ENCODE data around the gene RIMOC1.

Gene RIMOC1

DNA sequence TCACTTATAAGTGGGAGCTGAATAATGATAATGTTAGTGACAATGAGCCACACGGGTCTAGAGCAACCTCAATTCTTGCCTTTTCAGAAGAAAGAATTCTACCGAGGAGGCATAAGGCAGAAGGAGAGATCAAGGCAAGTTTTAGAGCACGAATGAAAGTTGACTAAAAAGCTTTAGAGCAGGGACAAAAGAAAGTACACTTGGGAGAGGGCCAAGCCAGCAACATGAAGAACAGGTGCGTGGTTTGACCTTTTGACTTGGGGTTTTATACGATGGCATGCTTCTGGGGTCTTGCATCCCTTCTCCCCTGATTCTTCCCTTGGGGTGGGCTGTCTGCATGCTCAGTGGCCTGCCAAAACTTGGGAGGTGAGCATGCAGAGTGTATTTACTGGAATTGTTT, 21.4 kb upstream of the RIMOC1 start:
- no peak overlapping the region for H3K4me3 ChIP-seq
- no peaks in the 10 kb centered on the region; the same call in 1 of the 2 replicates for H3K9me3 ChIP-seq (ENCODE audit: low read depth, low read length)
- TF ChIP-seq EZH2 (IDR thresholded peaks at IDR 0.05) (no peak), FOXP2 (optimal IDR thresholded peaks at IDR 0.05; ENCODE audit: control extremely low read depth, extremely low read length, insufficient read depth) (no peak), POLR2AphosphoS5 (IDR thresholded peaks at IDR 0.05; ENCODE audit: borderline replicate concordance, low read depth, low read length) (no peak)
- DNase-seq (ENCODE audit: low read depth, low spot score): no peak
- H3K27ac ChIP-seq: no peak overlapping the region
- no peak overlapping the region for H3K9ac ChIP-seq (ENCODE audit: insufficient read length)
- H3K36me3 ChIP-seq (ENCODE audit: insufficient read depth, low read length): no peaks in the 10 kb centered on the region

DNA sequence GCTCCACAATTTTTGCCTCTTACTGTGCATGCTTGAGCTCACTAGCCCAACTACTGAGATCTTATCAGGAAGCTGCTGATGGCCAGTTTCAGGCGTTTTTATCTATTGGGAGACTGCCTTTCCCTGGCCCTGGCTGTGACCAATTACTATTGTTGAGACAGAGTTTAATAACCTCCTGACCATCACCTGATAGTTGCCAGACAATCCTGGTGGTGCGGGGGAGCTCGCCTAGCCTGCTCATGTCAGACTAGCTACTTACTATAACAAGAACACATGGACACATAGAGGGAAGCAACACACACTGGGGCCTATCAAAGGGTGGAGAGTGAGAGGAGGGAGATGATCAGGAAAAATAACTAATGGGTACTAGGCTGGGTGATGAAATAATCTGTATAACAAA, 20.9 kb upstream of the RIMOC1 start:
- Histone ChIP-seq H3K4me3 (no peak overlapping the region), H3K9me3 (ENCODE audit: low read depth, low read length) (no peaks in the 10 kb centered on the region; the same call in 1 of the 2 replicates), H3K27ac (no peak overlapping the region), H3K36me3 (ENCODE audit: insufficient read depth, low read length) (no peaks in the 10 kb centered on the region), H3K9ac (ENCODE audit: insufficient read length) (no peak overlapping the region)
- TF ChIP-seq FOXP2 (optimal IDR thresholded peaks at IDR 0.05; ENCODE audit: control extremely low read depth, extremely low read length, insufficient read depth) (no peak), EZH2 (IDR thresholded peaks at IDR 0.05) (no peak), POLR2AphosphoS5 (IDR thresholded peaks at IDR 0.05; ENCODE audit: borderline replicate concordance, low read depth, low read length) (no peak)
- DNase-seq (ENCODE audit: low read depth, low spot score): no peak

DNA sequence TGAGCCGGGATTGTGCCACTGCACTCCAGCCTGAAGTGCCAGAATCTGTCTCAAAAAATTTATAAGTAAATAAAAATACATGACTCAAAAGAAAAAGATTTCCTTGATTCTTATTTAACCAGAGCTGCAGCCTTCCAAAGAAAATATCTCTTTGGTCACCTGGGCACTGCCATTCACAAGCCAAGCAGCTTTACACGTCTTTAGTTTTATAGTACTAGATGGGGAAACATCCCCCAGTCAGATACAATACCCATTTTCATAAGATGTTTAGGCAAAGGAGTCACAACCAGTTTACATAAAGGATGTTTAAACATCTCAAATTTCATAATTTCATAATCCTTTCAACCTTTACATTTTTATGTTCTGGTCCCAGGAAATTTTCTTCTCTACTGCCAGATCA, 20.2 kb upstream of the RIMOC1 start:
- TF ChIP-seq EZH2 (IDR thresholded peaks at IDR 0.05): no peak
- TF ChIP-seq POLR2AphosphoS5 (IDR thresholded peaks at IDR 0.05; ENCODE audit: borderline replicate concordance, low read depth, low read length): no peak
- no peak for TF ChIP-seq FOXP2 (optimal IDR thresholded peaks at IDR 0.05; ENCODE audit: control extremely low read depth, extremely low read length, insufficient read depth)
- H3K9ac ChIP-seq (ENCODE audit: insufficient read length): no peak overlapping the region
- DNase-seq (ENCODE audit: low read depth, low spot score): no peak
- no peak overlapping the region for H3K4me3 ChIP-seq
- no peaks in the 10 kb centered on the region; the same call in 1 of the 2 replicates for H3K9me3 ChIP-seq (ENCODE audit: low read depth, low read length)
- no peaks in the 10 kb centered on the region for H3K36me3 ChIP-seq (ENCODE audit: insufficient read depth, low read length)
- H3K27ac ChIP-seq: no peak overlapping the region

DNA sequence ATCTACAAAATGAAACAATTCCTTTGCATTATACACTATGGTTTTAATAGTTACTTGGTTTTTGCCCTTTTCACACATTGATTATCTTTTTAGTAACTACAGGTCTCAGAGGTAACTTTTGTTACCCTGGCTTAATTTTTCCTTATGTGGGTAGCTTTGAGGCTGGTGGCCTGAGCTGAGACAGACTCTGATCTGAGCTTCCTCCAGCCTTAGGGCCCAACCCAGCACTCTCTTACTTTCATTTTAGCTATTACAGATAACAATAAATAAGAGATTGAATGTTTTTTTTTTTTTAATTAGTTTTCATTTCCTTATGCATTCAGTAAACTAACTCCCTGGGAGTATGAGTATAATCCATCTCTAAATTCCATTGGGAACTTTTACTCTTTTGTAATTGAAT, 18.9 kb upstream of the RIMOC1 start:
- no peak overlapping the region for H3K4me3 ChIP-seq
- H3K9me3 ChIP-seq (ENCODE audit: low read depth, low read length): no peaks in the 10 kb centered on the region; the same call in 1 of the 2 replicates
- H3K36me3 ChIP-seq (ENCODE audit: insufficient read depth, low read length): no peaks in the 10 kb centered on the region
- no peak overlapping the region for H3K9ac ChIP-seq (ENCODE audit: insufficient read length)
- H3K27ac ChIP-seq: no peak overlapping the region
- TF ChIP-seq FOXP2 (optimal IDR thresholded peaks at IDR 0.05; ENCODE audit: control extremely low read depth, extremely low read length, insufficient read depth) (no peak), POLR2AphosphoS5 (IDR thresholded peaks at IDR 0.05; ENCODE audit: borderline replicate concordance, low read depth, low read length) (no peak), EZH2 (IDR thresholded peaks at IDR 0.05) (no peak)
- no peak for DNase-seq (ENCODE audit: low read depth, low spot score)

DNA sequence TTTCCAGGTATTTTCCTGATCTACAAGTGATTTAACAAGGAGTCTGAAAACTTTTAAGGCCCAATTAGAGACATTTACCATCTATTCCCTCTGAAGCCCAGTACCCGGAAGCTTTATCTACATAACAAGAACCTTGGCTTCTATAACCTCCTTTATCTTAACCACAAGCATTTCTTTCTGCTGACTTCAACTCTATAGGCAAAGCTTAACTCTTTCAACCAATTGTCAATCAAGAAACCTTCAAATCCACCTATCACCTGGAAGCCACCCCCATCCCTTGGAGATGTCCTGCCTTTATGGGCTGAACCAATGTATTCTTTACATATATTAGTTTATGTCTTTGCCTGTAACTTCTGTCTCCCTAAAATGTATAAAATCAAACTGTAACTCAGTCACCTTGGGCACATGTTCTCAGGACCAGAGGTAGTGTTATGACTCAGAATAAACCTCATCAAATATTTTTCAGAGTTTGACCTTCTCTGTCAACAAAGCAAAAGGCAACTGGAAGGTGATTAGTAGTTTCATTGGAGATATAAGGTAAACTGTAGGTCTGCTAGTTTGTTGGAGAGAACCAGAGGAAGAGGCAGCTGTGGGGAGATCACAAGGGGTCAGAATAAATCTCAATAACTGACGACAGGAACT, 13.0 kb upstream of the RIMOC1 start:
- no peak overlapping the region for H3K9ac ChIP-seq (ENCODE audit: insufficient read length)
- DNase-seq (ENCODE audit: low read depth, low spot score): no peak
- no peaks in the 10 kb centered on the region for H3K36me3 ChIP-seq (ENCODE audit: insufficient read depth, low read length)
- H3K9me3 ChIP-seq (ENCODE audit: low read depth, low read length): no peaks in the 10 kb centered on the region
- no peak overlapping the region for H3K4me3 ChIP-seq
- H3K27ac ChIP-seq: no peak overlapping the region
- TF ChIP-seq EZH2 (IDR thresholded peaks at IDR 0.05) (no peak), POLR2AphosphoS5 (IDR thresholded peaks at IDR 0.05; ENCODE audit: borderline replicate concordance, low read depth, low read length) (no peak), FOXP2 (optimal IDR thresholded peaks at IDR 0.05; ENCODE audit: control extremely low read depth, extremely low read length, insufficient read depth) (no peak)

DNA sequence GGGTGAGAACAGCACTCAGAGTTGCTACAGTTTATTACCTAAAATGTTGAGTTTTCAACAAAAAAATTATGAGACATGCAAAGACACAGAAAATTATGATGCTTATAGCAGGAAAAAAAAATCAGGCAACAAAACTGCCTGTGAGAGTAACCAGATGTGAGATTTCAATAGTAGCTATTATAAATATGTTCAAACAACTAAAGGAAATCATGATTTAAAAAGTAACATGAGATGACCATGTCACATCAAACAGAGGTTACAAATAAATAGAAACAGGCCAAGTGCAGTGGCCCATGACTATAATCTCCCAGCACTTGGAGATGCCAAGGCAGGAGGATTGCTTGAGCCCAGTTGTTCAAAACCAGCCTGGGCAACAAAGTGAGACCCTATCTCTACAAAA, 12.1 kb upstream of the RIMOC1 start:
- DNase-seq (ENCODE audit: low read depth, low spot score): no peak
- TF ChIP-seq FOXP2 (optimal IDR thresholded peaks at IDR 0.05; ENCODE audit: control extremely low read depth, extremely low read length, insufficient read depth): no peak
- Histone ChIP-seq H3K9me3 (ENCODE audit: low read depth, low read length) (no peaks in the 10 kb centered on the region), H3K27ac (no peak overlapping the region), H3K36me3 (ENCODE audit: insufficient read depth, low read length) (no peaks in the 10 kb centered on the region), H3K9ac (ENCODE audit: insufficient read length) (no peak overlapping the region), H3K4me3 (no peak overlapping the region)

DNA sequence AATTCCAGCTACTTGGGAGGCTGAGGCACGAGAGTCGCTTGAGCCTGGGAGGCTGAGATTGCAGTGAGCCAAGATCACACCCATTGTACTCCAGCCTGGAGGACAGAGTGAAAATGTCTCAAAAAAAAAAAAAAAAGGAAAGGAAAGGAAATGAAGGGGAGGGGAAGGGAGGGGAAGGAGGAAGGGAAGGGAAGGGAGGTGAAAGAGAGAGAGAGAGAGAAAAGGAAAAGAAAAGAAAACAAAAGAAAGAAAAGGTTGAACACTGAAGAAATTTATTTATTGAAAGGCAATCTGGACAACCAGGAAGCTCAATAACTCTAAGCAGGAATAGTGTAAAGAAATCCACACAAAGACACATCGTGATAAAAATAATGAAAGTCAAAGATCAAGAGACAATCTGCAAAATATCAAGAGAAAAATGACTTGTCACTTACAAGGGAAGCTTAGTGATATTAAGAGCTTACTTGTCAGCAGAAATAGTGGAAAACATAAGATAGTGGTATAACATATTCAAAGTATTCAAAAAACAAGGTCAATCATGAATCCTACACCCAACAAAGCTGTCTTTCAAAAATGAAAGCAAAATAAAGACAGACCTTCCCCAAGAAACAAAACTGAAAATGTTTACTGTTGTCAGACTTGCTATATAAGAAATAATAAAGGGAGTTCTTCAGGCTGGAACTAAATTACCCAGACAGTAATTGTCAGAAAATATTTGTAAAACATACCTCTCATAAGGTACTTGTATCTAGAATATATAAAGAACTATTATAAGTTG, 10.9 kb upstream of the RIMOC1 start:
- Histone ChIP-seq H3K4me3 (no peak overlapping the region), H3K9ac (ENCODE audit: insufficient read length) (no peak overlapping the region), H3K9me3 (ENCODE audit: low read depth, low read length) (no peaks in the 10 kb centered on the region), H3K27ac (no peak overlapping the region), H3K36me3 (ENCODE audit: insufficient read depth, low read length) (no peaks in the 10 kb centered on the region)
- no peak for DNase-seq (ENCODE audit: low read depth, low spot score)
- TF ChIP-seq EZH2 (IDR thresholded peaks at IDR 0.05): no peak

DNA sequence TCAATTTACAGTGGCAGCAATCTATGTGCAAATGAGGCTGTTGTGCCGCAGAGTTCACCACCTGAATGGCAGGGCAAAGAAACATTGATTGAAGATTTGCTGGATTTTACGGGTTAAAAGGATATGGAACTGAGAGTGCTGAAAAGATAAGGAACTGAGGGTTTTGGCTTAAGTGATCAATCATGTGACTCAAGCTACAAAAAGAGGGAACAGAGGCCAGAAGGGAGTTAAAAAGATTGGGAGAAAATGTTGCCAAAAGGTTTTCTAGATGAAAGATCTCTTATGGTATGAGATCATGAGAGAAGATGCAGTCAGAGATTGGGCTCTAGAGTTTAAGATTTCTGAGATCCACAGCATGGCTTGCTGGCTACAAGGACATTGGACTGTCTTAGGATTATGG, 7.9 kb upstream of the RIMOC1 start:
- Histone ChIP-seq H3K36me3 (ENCODE audit: insufficient read depth, low read length) (no peaks in the 10 kb centered on the region), H3K4me3 (no peak overlapping the region), H3K9ac (ENCODE audit: insufficient read length) (no peak overlapping the region), H3K27ac (no peak overlapping the region), H3K9me3 (ENCODE audit: low read depth, low read length) (no peaks in the 10 kb centered on the region)
- DNase-seq (ENCODE audit: low read depth, low spot score): no peak
- TF ChIP-seq FOXP2 (optimal IDR thresholded peaks at IDR 0.05; ENCODE audit: control extremely low read depth, extremely low read length, insufficient read depth): no peak
- TF ChIP-seq EZH2 (IDR thresholded peaks at IDR 0.05): no peak
- no peak for TF ChIP-seq POLR2AphosphoS5 (IDR thresholded peaks at IDR 0.05; ENCODE audit: borderline replicate concordance, low read depth, low read length)
